Measurements from ENCODE around the gene KIAA1958. TPM values are rescaled to one million over a fixed set of nuclear protein-coding genes. Genes with fewer than 3 reads are reported as not detected.

Gene KIAA1958
- total RNA-seq, 1 donor from 2014 or later = 3.7 TPM

DNA sequence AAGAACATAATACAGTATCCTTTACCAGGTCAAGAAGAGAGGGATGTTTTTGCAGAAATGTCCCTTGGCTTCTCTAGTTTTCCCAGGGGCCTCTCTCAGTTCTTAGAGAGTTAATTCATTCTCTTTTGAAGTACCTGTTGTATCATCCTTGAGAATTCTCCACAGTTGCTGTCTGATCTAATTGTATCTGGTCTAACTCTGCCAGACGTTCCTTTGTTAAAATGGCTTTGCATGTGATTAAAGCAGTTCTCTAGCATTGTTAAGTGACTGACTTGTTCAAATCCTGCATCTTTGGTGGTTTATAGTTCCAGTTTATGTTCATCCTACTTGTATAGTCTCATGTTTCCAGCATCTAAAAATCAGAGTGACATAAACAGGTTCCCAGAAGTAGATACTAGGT, 65.0 kb downstream of the KIAA1958 start:
- no peaks in the 10 kb centered on the region for H3K36me3 ChIP-seq (ENCODE audit: control insufficient read depth in 3 of 3, insufficient read depth in 3 of 3, low read length in 3 of 3)

DNA sequence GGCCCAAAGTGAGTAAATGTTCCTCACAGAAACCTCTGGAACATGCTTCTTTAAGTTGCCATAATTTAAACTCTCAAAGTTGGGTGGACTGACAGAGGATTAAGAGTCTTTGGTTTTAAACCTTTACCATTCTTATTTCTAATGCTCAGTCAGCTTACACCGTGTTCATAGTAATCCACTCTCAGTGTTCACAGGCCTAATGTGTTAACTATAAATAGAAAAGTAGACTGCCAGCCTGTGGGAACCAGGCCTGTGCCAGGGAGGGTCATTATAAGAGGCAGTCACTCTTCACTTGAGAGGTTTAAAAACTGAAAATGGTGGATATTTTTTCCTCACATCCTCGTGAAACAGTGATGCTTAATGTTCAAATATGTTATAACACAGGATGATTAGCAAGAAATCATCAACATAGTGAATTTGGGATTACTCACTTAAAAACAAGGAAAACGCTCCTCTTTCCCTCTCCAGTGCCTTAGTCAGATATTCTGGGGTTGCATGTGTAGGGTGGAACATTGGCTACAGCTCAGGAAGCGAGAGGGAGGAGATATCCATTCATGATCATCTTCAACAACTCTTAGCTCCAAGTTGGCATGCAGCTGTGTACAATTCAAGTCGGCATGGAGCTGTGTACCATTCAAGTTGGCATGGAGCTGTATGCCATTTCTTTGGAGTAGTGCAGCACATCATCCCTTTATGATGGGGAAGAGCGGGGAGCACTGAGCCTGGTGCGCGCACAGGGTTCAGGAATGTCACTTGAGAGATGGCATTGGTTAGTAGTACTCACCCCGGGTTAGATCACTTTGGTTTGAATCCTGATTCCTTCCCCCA, 65.8 kb downstream of the KIAA1958 start:
- no peak overlapping the region for H3K4me3 ChIP-seq (ENCODE audit: low read length in 3 of 3)
- H3K9ac ChIP-seq (ENCODE audit: low read depth in 1 of 3, low read length in 3 of 3) = peak overlapping the region in 1 of 3 donors; percentile 47
- H3K27me3 ChIP-seq (ENCODE audit: control insufficient read depth in 3 of 3, insufficient read depth in 3 of 3, low read length in 3 of 3) = no peaks in the 10 kb centered on the region
- no peaks in the 10 kb centered on the region for H3K9me3 ChIP-seq (ENCODE audit: control insufficient read depth in 3 of 3, low read length in 3 of 3)
- no peak overlapping the region for H3K27ac ChIP-seq (ENCODE audit: low read depth, low read length)
- no peaks in the 10 kb centered on the region for H3K36me3 ChIP-seq (ENCODE audit: control insufficient read depth in 3 of 3, insufficient read depth in 3 of 3, low read length in 3 of 3)
- peaks cover 0 to 12% (median 5%) of the 10 kb centered on the region in 3 donors for H3K4me1 ChIP-seq (ENCODE audit: control insufficient read depth in 3 of 3, insufficient read depth in 3 of 3, low read length in 3 of 3)

More for the DNA sequence above, 65.0 kb downstream of the KIAA1958 start:
- peak overlapping the region in 1 of 3 donors; percentile 47 for H3K9ac ChIP-seq (ENCODE audit: low read depth in 1 of 3, low read length in 3 of 3)
- peaks cover 0 to 12% (median 5%) of the 10 kb centered on the region in 3 donors for H3K4me1 ChIP-seq (ENCODE audit: control insufficient read depth in 3 of 3, insufficient read depth in 3 of 3, low read length in 3 of 3)
- H3K9me3 ChIP-seq (ENCODE audit: control insufficient read depth in 3 of 3, low read length in 3 of 3) = no peaks in the 10 kb centered on the region
- H3K4me3 ChIP-seq (ENCODE audit: low read length in 3 of 3) = no peak overlapping the region
- no peak overlapping the region for H3K27ac ChIP-seq (ENCODE audit: low read depth, low read length)
- no peaks in the 10 kb centered on the region for H3K27me3 ChIP-seq (ENCODE audit: control insufficient read depth in 3 of 3, insufficient read depth in 3 of 3, low read length in 3 of 3)

DNA sequence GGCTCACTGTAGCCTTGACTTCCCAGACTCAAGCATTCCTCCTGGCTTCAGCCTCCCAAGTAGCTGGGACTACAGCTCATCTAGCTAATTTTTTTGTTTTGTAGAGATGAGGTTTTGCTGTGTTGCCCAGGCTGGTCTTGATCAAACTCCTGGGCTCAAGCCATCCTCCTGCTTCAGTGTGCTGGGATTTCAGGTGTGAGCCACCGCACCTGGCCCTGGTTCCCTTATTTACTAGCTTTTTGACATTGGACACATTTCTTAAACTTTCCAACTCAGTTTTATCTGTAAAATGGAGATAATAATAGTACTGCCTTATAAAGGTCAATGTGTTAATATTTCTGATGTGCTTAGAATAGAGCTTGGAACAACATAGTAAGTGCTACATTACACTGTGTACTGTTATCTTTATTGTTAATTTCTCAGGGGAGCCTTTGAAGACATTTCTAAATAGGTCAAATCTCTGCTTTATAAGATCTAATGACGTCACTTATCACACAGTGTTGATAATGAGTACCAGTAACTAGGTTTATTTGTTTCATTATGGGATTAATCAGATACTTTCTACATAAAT, 66.7 kb downstream of the KIAA1958 start:
- no peak overlapping the region for H3K27ac ChIP-seq (ENCODE audit: low read depth, low read length)
- no peaks in the 10 kb centered on the region for H3K36me3 ChIP-seq (ENCODE audit: control insufficient read depth in 3 of 3, insufficient read depth in 3 of 3, low read length in 3 of 3)
- no peaks in the 10 kb centered on the region for H3K9me3 ChIP-seq (ENCODE audit: control insufficient read depth in 3 of 3, low read length in 3 of 3)
- H3K4me3 ChIP-seq (ENCODE audit: low read length in 3 of 3) = no peak overlapping the region
- no peak overlapping the region for H3K9ac ChIP-seq (ENCODE audit: low read depth in 1 of 3, low read length in 3 of 3)
- H3K27me3 ChIP-seq (ENCODE audit: control insufficient read depth in 3 of 3, insufficient read depth in 3 of 3, low read length in 3 of 3) = no peaks in the 10 kb centered on the region
- peaks cover 0 to 12% (median 5%) of the 10 kb centered on the region in 3 donors for H3K4me1 ChIP-seq (ENCODE audit: control insufficient read depth in 3 of 3, insufficient read depth in 3 of 3, low read length in 3 of 3)

DNA sequence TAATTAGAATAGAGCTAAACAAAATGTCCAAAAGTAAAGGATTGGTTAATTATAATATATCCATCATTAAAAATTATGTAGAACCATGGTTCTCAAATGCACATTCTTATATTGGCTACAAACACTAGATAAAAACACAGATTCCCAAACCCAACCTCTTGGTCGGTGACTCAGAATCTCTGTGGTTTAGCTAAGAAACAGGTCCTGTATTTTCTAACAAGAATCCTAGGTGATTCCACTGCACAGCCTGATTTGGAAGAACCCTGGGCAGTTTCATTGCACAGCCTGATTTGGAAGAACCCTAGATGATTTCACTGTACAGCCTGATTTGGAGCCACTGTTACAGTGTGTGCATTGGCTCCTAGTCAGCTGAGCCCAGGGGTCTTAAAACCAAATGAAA, 67.9 kb downstream of the KIAA1958 start:
- Histone ChIP-seq H3K9ac (ENCODE audit: low read depth in 1 of 3, low read length in 3 of 3) (no peak overlapping the region), H3K27me3 (ENCODE audit: control insufficient read depth in 3 of 3, insufficient read depth in 3 of 3, low read length in 3 of 3) (no peaks in the 10 kb centered on the region), H3K36me3 (ENCODE audit: control insufficient read depth in 3 of 3, insufficient read depth in 3 of 3, low read length in 3 of 3) (no peaks in the 10 kb centered on the region)

DNA sequence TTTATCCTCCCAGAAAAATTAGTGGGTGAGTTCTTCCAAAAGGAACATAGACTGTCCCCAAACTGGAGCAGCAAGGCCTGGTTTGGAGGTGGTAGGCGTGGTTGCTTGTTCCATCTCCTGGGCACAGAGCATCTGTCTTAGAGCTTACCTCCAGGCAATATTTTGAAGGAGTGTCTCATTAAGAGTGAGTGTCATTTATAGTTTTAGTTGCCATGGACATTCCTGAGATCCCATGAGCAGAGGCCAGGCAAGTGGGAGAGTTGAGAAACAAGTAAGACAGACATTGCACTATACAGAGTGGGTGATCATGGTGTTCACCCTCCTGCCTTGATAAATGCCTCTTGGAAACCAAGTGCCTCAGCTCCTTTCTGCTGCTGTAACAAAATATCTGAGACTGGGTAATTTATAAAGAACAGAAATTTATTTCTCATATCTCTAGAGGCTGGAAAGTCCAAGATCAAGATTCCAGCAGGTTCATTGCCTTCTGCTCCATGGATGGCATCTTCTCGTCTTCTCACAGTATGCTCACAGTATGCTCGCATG, 68.5 kb downstream of the KIAA1958 start:
- Histone ChIP-seq H3K9ac (ENCODE audit: low read depth in 1 of 3, low read length in 3 of 3) (no peak overlapping the region), H3K4me3 (ENCODE audit: low read length in 3 of 3) (no peak overlapping the region), H3K4me1 (ENCODE audit: control insufficient read depth in 3 of 3, insufficient read depth in 3 of 3, low read length in 3 of 3) (peaks cover 0 to 12% (median 5%) of the 10 kb centered on the region in 3 donors), H3K36me3 (ENCODE audit: control insufficient read depth in 3 of 3, insufficient read depth in 3 of 3, low read length in 3 of 3) (no peaks in the 10 kb centered on the region), H3K9me3 (ENCODE audit: control insufficient read depth in 3 of 3, low read length in 3 of 3) (no peaks in the 10 kb centered on the region), H3K27me3 (ENCODE audit: control insufficient read depth in 3 of 3, insufficient read depth in 3 of 3, low read length in 3 of 3) (no peaks in the 10 kb centered on the region), H3K27ac (ENCODE audit: low read depth, low read length) (no peak overlapping the region)

More for the DNA sequence above, 67.9 kb downstream of the KIAA1958 start:
- Histone ChIP-seq H3K27ac (ENCODE audit: low read depth, low read length) (no peak overlapping the region), H3K4me1 (ENCODE audit: control insufficient read depth in 3 of 3, insufficient read depth in 3 of 3, low read length in 3 of 3) (peaks cover 0 to 12% (median 5%) of the 10 kb centered on the region in 3 donors), H3K4me3 (ENCODE audit: low read length in 3 of 3) (no peak overlapping the region), H3K9me3 (ENCODE audit: control insufficient read depth in 3 of 3, low read length in 3 of 3) (no peaks in the 10 kb centered on the region)

DNA sequence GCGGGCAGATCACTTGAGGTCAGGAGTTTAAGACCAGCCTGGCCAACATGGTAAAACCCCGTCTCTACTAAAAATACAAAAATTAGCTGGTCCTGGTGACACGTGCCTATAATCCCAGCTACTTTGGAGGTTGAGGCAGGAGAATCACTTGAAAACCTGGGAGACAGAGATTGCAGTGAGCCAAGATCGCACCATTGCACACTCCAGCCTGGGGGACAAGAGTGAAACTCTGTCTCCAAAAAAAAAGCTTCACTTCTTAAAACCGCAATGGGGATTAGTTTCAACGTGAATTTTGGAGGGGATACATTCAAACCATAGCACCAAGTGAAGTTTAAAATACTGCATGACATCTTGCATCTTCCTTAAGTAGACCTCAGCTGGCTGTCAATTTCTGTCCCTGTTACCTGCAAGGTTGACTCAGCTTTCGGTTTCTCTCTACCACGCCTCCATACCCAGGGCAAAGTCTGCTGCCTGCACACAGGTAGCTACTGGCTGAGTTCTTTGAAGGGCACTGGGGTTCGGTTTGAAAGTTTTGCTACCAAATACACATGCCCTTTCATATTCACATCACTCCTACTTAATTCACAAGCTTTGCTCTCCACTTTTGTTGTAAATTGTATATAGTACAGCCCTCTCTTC, 69.3 kb downstream of the KIAA1958 start:
- no peaks in the 10 kb centered on the region for H3K9me3 ChIP-seq (ENCODE audit: control insufficient read depth in 3 of 3, low read length in 3 of 3)
- H3K36me3 ChIP-seq (ENCODE audit: control insufficient read depth in 3 of 3, insufficient read depth in 3 of 3, low read length in 3 of 3) = no peaks in the 10 kb centered on the region
- no peak overlapping the region for H3K4me3 ChIP-seq (ENCODE audit: low read length in 3 of 3)
- no peak overlapping the region for H3K27ac ChIP-seq (ENCODE audit: low read depth, low read length)
- no peak overlapping the region for H3K9ac ChIP-seq (ENCODE audit: low read depth in 1 of 3, low read length in 3 of 3)
- no peaks in the 10 kb centered on the region for H3K27me3 ChIP-seq (ENCODE audit: control insufficient read depth in 3 of 3, insufficient read depth in 3 of 3, low read length in 3 of 3)
- H3K4me1 ChIP-seq (ENCODE audit: control insufficient read depth in 3 of 3, insufficient read depth in 3 of 3, low read length in 3 of 3) = peaks cover 0 to 12% (median 5%) of the 10 kb centered on the region in 3 donors

DNA sequence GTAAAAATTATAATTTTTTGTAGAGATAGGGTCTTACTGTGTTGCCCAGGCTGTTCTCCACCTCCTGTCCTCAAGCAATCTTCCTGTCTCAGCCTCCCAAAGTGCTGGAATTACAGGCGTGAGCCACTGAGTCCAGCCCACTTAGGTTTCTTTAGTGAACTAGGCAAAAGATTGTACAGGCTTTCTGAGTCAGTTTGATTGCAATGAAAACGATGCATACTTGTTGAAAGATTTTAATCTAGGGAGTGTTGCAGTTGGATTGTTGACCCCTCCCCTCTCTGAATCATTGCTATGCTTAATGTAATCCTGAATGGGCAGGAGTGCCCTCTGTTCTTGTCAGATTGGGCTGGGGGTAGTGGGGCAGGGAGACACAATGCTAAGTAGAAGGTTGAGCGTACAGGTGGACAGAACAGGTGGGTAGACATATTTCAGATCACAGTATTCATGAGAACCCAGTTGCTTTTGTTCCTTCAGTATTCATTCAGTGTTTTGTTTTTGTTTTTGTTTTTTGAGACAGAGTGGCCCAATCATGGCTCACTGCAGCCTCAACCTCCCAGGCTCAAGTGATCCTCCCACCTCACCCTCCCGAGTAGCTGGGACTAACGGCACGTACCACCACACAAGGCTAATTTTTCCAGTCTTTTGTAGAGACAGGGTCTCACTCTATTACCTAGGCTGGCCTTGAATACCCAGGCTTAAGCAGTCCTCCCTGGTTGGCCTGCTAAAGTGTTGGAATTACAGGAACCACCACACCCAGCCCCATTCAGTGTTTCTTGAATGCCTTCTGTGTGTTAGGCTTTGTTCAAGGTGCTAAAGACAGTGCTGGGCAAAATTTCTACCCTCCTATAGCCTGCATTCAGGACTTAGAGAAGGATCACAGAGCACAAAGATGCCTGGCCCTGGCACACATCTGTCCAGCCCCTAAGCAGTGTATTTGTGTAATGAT, 70.1 kb downstream of the KIAA1958 start:
- Histone ChIP-seq H3K27me3 (ENCODE audit: control insufficient read depth in 3 of 3, insufficient read depth in 3 of 3, low read length in 3 of 3) (no peaks in the 10 kb centered on the region), H3K9me3 (ENCODE audit: control insufficient read depth in 3 of 3, low read length in 3 of 3) (no peaks in the 10 kb centered on the region), H3K36me3 (ENCODE audit: control insufficient read depth in 3 of 3, insufficient read depth in 3 of 3, low read length in 3 of 3) (no peaks in the 10 kb centered on the region), H3K27ac (ENCODE audit: low read depth, low read length) (no peak overlapping the region), H3K9ac (ENCODE audit: low read depth in 1 of 3, low read length in 3 of 3) (no peak overlapping the region), H3K4me1 (ENCODE audit: control insufficient read depth in 3 of 3, insufficient read depth in 3 of 3, low read length in 3 of 3) (peaks cover 0 to 8% (median 5%) of the 10 kb centered on the region in 3 donors), H3K4me3 (ENCODE audit: low read length in 3 of 3) (no peak overlapping the region)

DNA sequence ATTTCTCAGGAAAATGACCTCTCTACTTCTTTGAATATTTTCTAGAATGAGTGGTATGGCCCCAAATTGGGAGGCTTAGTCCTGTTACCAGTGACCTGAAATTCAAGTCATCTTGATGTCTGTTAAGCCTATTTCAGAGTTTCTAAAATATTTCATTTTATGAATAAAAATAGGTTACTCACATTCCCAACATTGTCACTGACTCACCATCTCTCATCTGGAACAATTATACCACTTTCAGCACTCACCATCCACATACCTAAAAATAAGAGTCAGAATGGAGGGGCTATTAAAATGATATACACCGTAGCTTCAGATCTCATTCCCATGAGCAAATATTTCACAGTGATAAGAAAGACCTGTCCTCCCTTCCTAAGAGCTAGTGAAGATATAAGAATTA, 71.8 kb downstream of the KIAA1958 start:
- H3K4me3 ChIP-seq (ENCODE audit: low read length in 3 of 3) = no peak overlapping the region
- no peaks in the 10 kb centered on the region for H3K9me3 ChIP-seq (ENCODE audit: control insufficient read depth in 3 of 3, low read length in 3 of 3)
- H3K27ac ChIP-seq (ENCODE audit: low read depth, low read length) = no peak overlapping the region

DNA sequence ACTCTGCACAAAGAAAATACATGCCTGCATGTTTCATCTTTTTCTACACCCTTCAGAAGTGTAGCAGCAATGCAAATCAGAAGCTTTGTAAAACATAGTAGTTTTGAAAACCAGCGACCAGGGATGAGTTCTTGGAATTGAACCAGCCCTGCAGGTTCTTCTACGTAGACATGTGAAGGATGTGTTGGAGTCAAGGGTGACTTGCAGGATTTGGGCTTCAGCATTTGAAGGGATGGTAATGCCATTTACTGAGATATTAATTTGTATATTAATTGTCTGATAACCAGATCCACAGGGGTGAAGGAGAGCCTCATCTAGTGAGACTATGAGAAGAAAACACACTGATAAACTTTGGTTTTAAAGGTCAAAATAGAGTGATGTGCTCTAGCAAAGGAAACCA, 72.4 kb downstream of the KIAA1958 start:
- Histone ChIP-seq H3K27ac (ENCODE audit: low read depth, low read length) (no peak overlapping the region), H3K27me3 (ENCODE audit: control insufficient read depth in 3 of 3, insufficient read depth in 3 of 3, low read length in 3 of 3) (no peaks in the 10 kb centered on the region), H3K36me3 (ENCODE audit: control insufficient read depth in 3 of 3, insufficient read depth in 3 of 3, low read length in 3 of 3) (no peaks in the 10 kb centered on the region), H3K4me1 (ENCODE audit: control insufficient read depth in 3 of 3, insufficient read depth in 3 of 3, low read length in 3 of 3) (no peaks in the 10 kb centered on the region), H3K9ac (ENCODE audit: low read depth in 1 of 3, low read length in 3 of 3) (no peak overlapping the region), H3K9me3 (ENCODE audit: control insufficient read depth in 3 of 3, low read length in 3 of 3) (no peaks in the 10 kb centered on the region), H3K4me3 (ENCODE audit: low read length in 3 of 3) (no peak overlapping the region)

More for the DNA sequence above, 71.8 kb downstream of the KIAA1958 start:
- Histone ChIP-seq H3K36me3 (ENCODE audit: control insufficient read depth in 3 of 3, insufficient read depth in 3 of 3, low read length in 3 of 3) (no peaks in the 10 kb centered on the region), H3K9ac (ENCODE audit: low read depth in 1 of 3, low read length in 3 of 3) (no peak overlapping the region), H3K27me3 (ENCODE audit: control insufficient read depth in 3 of 3, insufficient read depth in 3 of 3, low read length in 3 of 3) (no peaks in the 10 kb centered on the region), H3K4me1 (ENCODE audit: control insufficient read depth in 3 of 3, insufficient read depth in 3 of 3, low read length in 3 of 3) (no peaks in the 10 kb centered on the region)

All from skeletal muscle tissue (tissue), 4 donors.